ENCODE measurements around the gene PGR.

DNA sequence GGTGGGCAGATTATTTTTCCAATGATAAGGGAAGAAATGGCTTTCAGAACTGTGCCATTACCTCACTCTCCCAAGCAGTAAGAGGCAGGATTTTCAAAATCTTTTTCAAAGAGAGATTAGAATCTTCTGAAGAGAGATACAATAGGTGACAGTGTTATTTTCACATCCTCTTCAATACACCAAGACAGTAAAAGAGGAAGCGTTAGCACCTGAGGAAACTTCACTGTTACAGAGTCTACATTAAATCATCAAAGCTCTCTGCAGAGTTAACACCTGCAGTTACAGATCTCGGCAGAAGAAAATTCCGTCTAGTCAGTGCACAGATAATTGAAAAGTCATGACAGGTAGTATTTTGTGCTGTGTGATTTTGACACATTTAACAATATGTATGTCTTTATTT is 144.9 kb downstream of the PGR start:
- TF ChIP-seq CTCF (IDR thresholded peaks at IDR 0.05): no peak
- TF ChIP-seq POLR2A (IDR thresholded peaks at IDR 0.05): no peak
- TF ChIP-seq POLR2AphosphoS5 (IDR thresholded peaks at IDR 0.05): no peak
